ENCODE results near the gene TOGARAM2.

Gene TOGARAM2

DNA sequence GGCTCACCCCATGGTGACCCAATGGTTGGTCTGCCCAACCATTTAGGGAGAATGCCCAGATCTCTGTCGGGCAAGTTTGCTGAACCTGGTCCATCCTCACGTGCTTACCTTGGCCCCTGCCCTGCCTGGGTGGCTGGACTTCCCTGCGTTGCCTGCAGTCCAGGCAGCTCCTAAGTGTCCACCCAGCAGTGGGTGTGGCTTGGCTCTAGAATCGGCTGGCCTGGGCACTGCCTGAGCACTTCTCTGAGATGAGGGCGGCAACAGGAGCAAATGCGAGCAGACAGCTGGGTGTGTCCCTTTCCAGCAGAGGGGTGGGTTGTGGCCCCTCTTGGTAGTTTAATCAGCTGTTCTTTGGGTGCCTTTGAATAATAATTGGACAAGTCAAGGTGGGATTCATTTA lies 82.0 kb downstream of the TOGARAM2 start:
- TF ChIP-seq, protein P1, sequence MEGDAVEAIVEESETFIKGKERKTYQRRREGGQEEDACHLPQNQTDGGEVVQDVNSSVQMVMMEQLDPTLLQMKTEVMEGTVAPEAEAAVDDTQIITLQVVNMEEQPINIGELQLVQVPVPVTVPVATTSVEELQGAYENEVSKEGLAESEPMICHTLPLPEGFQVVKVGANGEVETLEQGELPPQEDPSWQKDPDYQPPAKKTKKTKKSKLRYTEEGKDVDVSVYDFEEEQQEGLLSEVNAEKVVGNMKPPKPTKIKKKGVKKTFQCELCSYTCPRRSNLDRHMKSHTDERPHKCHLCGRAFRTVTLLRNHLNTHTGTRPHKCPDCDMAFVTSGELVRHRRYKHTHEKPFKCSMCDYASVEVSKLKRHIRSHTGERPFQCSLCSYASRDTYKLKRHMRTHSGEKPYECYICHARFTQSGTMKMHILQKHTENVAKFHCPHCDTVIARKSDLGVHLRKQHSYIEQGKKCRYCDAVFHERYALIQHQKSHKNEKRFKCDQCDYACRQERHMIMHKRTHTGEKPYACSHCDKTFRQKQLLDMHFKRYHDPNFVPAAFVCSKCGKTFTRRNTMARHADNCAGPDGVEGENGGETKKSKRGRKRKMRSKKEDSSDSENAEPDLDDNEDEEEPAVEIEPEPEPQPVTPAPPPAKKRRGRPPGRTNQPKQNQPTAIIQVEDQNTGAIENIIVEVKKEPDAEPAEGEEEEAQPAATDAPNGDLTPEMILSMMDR (IDR thresholded peaks at IDR 0.05; ENCODE audit: low read depth, low read length) = no peak
- no peak overlapping the region for H3K4me3 ChIP-seq (ENCODE audit: low read depth, low read length)
- H3K9me3 ChIP-seq = no peaks in the 10 kb centered on the region
- peaks cover 17% of the 10 kb centered on the region for H3K4me1 ChIP-seq
- DNase-seq = no peak
- no peaks in the 10 kb centered on the region for H3K36me3 ChIP-seq
- no peaks in the 10 kb centered on the region for H3K27me3 ChIP-seq

DNA sequence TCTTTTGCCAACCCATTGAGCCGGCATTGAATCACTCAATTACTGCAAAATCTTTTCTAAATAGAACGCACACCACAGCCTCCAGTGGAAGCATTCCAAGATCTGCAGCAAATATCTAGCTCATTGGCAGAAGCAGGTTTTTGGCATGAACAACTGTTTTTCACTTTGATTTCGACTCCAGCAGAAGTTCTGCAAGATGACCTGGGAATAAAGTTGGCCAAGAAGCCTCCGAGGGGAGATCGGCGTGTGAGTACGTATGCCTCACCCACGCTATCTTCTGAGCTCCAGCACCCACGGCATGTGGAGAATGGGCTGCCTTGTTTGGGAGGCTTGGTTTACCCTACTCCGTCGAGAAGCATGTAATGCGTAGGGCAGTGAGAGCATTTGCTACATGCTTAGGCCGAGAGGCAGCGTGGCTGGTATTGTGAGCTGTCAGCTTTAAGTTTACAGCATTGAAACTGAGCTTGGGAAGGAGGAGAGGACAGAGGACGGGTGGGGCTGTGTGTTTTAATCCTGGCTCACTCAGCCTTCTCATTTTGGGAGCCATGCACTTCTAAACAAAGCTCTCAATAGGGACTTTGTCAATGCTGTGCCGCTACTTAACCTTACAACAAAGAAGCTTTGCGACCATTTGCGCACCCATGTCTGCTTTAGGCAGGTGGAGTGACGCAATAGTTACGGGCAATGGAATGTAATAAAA lies 82.7 kb downstream of the TOGARAM2 start:
- no peaks in the 10 kb centered on the region for H3K36me3 ChIP-seq
- TF ChIP-seq, protein P1 (IDR thresholded peaks at IDR 0.05; ENCODE audit: low read depth, low read length) = no peak
- no peaks in the 10 kb centered on the region for H3K9me3 ChIP-seq
- no peak overlapping the region for H3K4me3 ChIP-seq (ENCODE audit: low read depth, low read length)
- DNase-seq = no peak
- peaks cover 17% of the 10 kb centered on the region for H3K4me1 ChIP-seq
- H3K27me3 ChIP-seq = no peaks in the 10 kb centered on the region

DNA sequence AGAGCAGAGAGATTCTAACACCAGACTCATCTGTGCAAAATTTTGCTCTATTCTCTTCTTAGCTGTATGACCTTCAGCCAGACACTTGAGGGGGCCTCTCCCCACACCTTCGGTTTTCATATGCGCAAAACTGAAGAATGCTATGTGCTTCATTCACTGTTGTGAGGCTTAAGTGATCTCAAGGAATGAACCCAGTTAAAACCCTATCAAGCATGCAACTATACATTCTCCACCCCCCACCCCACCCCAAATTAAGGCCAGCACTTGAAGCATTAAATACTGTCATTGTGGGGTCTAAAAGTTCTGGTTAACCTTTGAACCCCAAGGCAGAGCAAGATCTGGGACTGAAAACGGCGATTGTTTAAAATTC lies 83.2 kb downstream of the TOGARAM2 start:
- H3K4me3 ChIP-seq (ENCODE audit: low read depth, low read length) = no peak overlapping the region
- no peaks in the 10 kb centered on the region for H3K27me3 ChIP-seq
- no peak for DNase-seq
- peaks cover 15% of the 10 kb centered on the region for H3K4me1 ChIP-seq
- no peaks in the 10 kb centered on the region for H3K9me3 ChIP-seq
- TF ChIP-seq, protein P1 (IDR thresholded peaks at IDR 0.05; ENCODE audit: low read depth, low read length) = no peak
- no peaks in the 10 kb centered on the region for H3K36me3 ChIP-seq

DNA sequence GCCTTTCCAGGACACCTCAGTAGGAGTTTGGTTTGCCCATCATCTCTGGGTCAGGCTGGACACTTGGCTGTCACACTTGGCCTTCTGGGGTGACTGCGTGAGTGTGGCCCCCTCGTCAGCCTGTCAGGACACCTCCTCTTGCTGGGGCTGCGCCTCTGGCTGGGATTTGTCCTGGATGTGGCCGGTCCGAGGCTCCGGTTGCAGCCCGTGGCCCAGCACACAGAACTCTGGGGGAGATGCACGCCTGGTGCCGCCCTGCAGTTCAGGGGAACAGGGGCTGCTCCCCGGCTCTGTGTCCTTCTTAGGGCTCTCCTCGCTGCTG lies 83.6 kb downstream of the TOGARAM2 start:
- Histone ChIP-seq H3K27me3 (no peaks in the 10 kb centered on the region), H3K4me1 (peaks cover 11% of the 10 kb centered on the region), H3K36me3 (no peaks in the 10 kb centered on the region), H3K4me3 (ENCODE audit: low read depth, low read length) (no peak overlapping the region), H3K9me3 (no peaks in the 10 kb centered on the region)
- DNase-seq = no peak
- TF ChIP-seq, protein P1 (IDR thresholded peaks at IDR 0.05; ENCODE audit: low read depth, low read length) = no peak

DNA sequence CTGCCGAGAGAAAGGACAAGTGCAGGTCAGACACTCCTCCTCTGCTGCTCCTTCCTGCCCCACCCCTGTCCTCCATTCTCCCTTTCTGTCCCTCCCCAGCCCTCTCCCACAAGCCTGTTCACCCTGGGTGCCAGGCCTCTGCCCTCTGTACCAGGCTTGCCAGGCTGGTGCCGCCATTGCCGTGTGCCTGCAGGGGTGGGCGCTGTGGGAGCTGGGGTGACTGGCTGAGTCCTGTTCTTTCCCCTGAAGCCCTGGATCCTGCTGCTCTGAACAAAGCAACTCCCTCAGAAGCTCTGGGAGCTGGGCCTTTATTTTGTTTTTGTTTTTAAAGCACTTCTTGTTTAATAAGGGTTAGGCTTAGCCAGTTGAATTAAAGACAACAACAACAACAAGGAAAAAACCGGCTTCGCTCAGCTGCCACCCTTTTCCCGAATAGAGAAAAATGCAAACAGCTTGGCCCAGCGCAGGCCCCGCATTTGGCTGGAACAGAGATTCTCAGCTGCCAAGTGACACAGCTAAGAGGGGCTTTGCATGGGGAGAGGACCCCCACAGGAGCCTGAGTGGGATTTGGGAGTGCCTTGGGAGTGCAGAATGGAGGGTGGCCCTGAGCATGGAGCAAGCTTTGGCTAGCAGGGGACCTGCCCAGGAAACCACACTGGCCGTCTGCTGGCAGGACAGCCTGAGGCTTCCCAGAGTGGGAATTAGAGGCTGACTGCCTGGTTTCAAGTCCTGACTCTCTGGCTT lies 84.1 kb downstream of the TOGARAM2 start:
- Histone ChIP-seq H3K4me3 (ENCODE audit: low read depth, low read length) (no peak overlapping the region), H3K36me3 (no peaks in the 10 kb centered on the region), H3K27me3 (no peaks in the 10 kb centered on the region), H3K4me1 (peaks cover 6% of the 10 kb centered on the region), H3K9me3 (no peaks in the 10 kb centered on the region)
- TF ChIP-seq, protein P1 (IDR thresholded peaks at IDR 0.05; ENCODE audit: low read depth, low read length) = no peak
- no peak for DNase-seq

DNA sequence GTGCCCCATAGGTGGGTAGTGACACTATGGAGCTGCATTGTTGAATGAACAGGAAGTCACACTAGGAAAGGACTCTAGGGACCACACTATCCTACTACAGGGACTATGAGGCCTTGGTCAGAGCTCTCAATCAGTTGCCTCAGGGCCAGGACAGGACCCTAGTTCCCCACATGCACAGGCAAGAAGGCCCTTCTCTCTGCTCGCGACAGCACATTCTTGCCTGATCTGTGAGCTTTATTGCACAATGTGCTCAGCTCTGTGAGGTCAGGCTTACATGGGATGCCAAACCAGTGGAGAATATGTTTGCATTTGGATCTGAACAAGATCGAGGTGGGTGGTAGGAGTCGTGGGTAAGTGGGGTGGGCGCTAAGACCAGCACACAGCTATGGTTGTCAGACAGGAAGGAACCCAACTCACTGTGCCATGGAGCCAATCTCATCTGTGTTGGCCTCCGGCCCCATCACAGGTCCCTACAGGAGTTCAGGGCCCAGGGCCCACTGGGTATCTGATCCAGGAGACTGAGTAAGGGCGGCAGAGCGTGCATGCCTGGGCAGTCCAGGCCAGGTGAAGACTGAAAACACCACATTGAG lies 85.3 kb downstream of the TOGARAM2 start:
- no peak overlapping the region for H3K4me3 ChIP-seq (ENCODE audit: low read depth, low read length)
- H3K9me3 ChIP-seq = no peaks in the 10 kb centered on the region
- DNase-seq = no peak
- TF ChIP-seq, protein P1 (IDR thresholded peaks at IDR 0.05; ENCODE audit: low read depth, low read length) = no peak
- H3K27me3 ChIP-seq = no peaks in the 10 kb centered on the region
- no peaks in the 10 kb centered on the region; the same call in 1 of the 2 replicates for H3K4me1 ChIP-seq
- H3K36me3 ChIP-seq = no peaks in the 10 kb centered on the region

Data from BE2C (cell line).